ENCODE data around the gene MROH2B. TPM values are rescaled to one million over a fixed set of nuclear protein-coding genes. Genes with fewer than 3 reads are reported as not detected.

MROH2B gene
- total and polyA plus RNA-seq, 8 donors, result not detected

- WGBS, 5 donors, result 81 to 87% (median 83%) methylated on average over 5 of the region's 5 CpGs
- intact Hi-C loops (cut with DNase I; ENCODE audit: low total_unique reads), result no loop called here
- no peak for TF ChIP-seq POLR2A (IDR thresholded peaks at IDR 0.05)
- no peak for TF ChIP-seq EP300 (IDR thresholded peaks at IDR 0.05)
- TF ChIP-seq POLR2AphosphoS5 (IDR thresholded peaks at IDR 0.05), result no peak
- TF ChIP-seq CTCF (IDR thresholded peaks at IDR 0.05), result no peak
Observed at GRCh38 chr5:40955313-40955712, 115.8 kb downstream of the MROH2B start.

More at GRCh38 chr5:40955313-40955712, 115.8 kb downstream of the MROH2B start:
- Histone ChIP-seq H3K4me1 (no peaks in the 10 kb centered on the region), H3K9me3 (peaks cover 0 to 11% (median 3%) of the 10 kb centered on the region in 4 donors), H3K4me3 (no peak overlapping the region), H3K36me3 (no peaks in the 10 kb centered on the region), H3K27ac (no peak overlapping the region), H3K27me3 (no peaks in the 10 kb centered on the region)
- no peak for DNase-seq

Small RNA genes within 50 kb of the gene (small RNA-seq; reads per million reads assigned to genes)
- 0 reads per million in 4 donors for gene AC114967.1

Other genes with a start within 250 kb of the MROH2B start
- 1,000 to 10,000 TPM in 1 of 5 donors, 100 to 1,000 TPM in 3, 10 to 100 TPM in 1; 87.9 to 1,694 (median 446) TPM for gene RPL37, start 236.1 kb downstream of the MROH2B start, total RNA-seq
- gene RPL37, start 236.1 kb downstream of the MROH2B start, polyA plus RNA-seq, result 1,000 to 10,000 TPM; 1,957 to 2,879 (median 2,142) TPM
- gene CARD6, start 230.0 kb downstream of the MROH2B start, total RNA-seq, result 10 to 100 TPM in 3 of 5 donors, 1 to 10 TPM in 2; 2.0 to 30.8 (median 16.9) TPM
- 10 to 100 TPM in 2 of 3 donors, 1 to 10 TPM in 1; 4.0 to 10.9 (median 10.5) TPM for gene CARD6, start 230.0 kb downstream of the MROH2B start, polyA plus RNA-seq
- 100 to 1,000 TPM; 167 to 317 (median 205) TPM for gene C7, start 161.8 kb downstream of the MROH2B start, total RNA-seq
- gene C7, start 161.8 kb downstream of the MROH2B start, polyA plus RNA-seq, result 10 to 100 TPM; 22.4 to 45.4 (median 22.6) TPM
- gene C6, start 142.2 kb upstream of the MROH2B start, total RNA-seq, result 1 to 10 TPM in 2 of 5 donors, under 1 TPM in 1, not detected in 2; 0.45 to 6.5 (median 6.4) TPM
- 1 to 10 TPM in 1 of 3 donors, under 1 TPM in 2; 0.45 to 1.2 (median 0.81) TPM for gene C6, start 142.2 kb upstream of the MROH2B start, polyA plus RNA-seq